Measurements from ENCODE around the gene EFNA2.
"Not testable (repeated sequence)": the region's sequence is repeated elsewhere in the genome, so short reads cannot be mapped to it uniquely, and the experiment has no call there.

Gene EFNA2

GRCh38 chr19:1285737-1286360, at the start of gene EFNA2:
Gene EFNA2, plus strand, starts transcription at chr19:1285873. Its CDS starts 296 bp downstream, at chr19:1286169.
- no peak for DNase-seq (ENCODE audit: low read depth)

GRCh38 chr19:1236576-1236975, 49.1 kb upstream of the EFNA2 start:
- no peak for DNase-seq (ENCODE audit: low read depth)

- no peak for DNase-seq (ENCODE audit: low read depth)
Measured at GRCh38 chr19:1237027-1237659, 48.5 kb upstream of the EFNA2 start.

GRCh38 chr19:1237754-1238368, 47.8 kb upstream of the EFNA2 start, which contains the start of gene CBARP:
Gene CBARP, minus strand, starts transcription at chr19:1238005. Its CDS starts 1,905 bp downstream, at chr19:1236100.
- DNase-seq (ENCODE audit: low read depth) = no peak

- DNase-seq (ENCODE audit: low read depth) = no peak
Measured at GRCh38 chr19:1238369-1239303, 47.0 kb upstream of the EFNA2 start.

GRCh38 chr19:1239420-1239795, 46.3 kb upstream of the EFNA2 start:
- DNase-seq (ENCODE audit: low read depth) = no peak

- DNase-seq (ENCODE audit: low read depth) = peak; percentile 91
Measured at GRCh38 chr19:1239796-1240737, 45.6 kb upstream of the EFNA2 start.

GRCh38 chr19:1240925-1241324, 44.7 kb upstream of the EFNA2 start:
- DNase-seq (ENCODE audit: low read depth) = no peak

GRCh38 chr19:1241417-1242095, 44.1 kb upstream of the EFNA2 start, which contains the start of gene ATP5F1D:
Gene ATP5F1D, plus strand, starts transcription at chr19:1241751. Its CDS starts 100 bp downstream, at chr19:1241851.
- DNase-seq (ENCODE audit: low read depth) = peak; percentile 89

GRCh38 chr19:1243768-1244692, 41.6 kb upstream of the EFNA2 start:
- DNase-seq (ENCODE audit: low read depth) = no peak

- no peak for DNase-seq (ENCODE audit: low read depth)
Measured at GRCh38 chr19:1244693-1245451, 40.8 kb upstream of the EFNA2 start.

- DNase-seq (ENCODE audit: low read depth) = no peak
Measured at GRCh38 chr19:1245494-1246264, 40.0 kb upstream of the EFNA2 start.

- DNase-seq (ENCODE audit: low read depth) = not testable (repeated sequence)
Measured at GRCh38 chr19:1246265-1247087, 39.2 kb upstream of the EFNA2 start.

GRCh38 chr19:1247748-1248138, 37.9 kb upstream of the EFNA2 start:
- DNase-seq (ENCODE audit: low read depth) = no peak

- DNase-seq (ENCODE audit: low read depth) = no peak
Measured at GRCh38 chr19:1248139-1248785, 37.4 kb upstream of the EFNA2 start, which contains the start of gene MIDN. Gene MIDN, plus strand, starts transcription at chr19:1248583. Its CDS starts 1,714 bp downstream, at chr19:1250297.

GRCh38 chr19:1248786-1249297, 36.8 kb upstream of the EFNA2 start:
- DNase-seq (ENCODE audit: low read depth) = peak; percentile 75

All from activated T-cell treated with anti-CD3 and anti-CD28 coated beads for 24 hours (primary cell).